H1 (cell line): Measurements from ENCODE around the gene PHOX2A. TPM values are rescaled to one million over a fixed set of nuclear protein-coding genes. Genes with fewer than 3 reads are reported as not detected.

Experiments used
- CTCF ChIA-PET: fragments of 300-600 bp; sonication (Branson Sonifier 250); formaldehyde crosslinking; loops from one replicate; lab custom pipeline; 2021; ENCODE audit not compliant: partially characterized antibody; lab: Charles Lee
- POLR2A ChIA-PET: fragments of 300-600 bp; sonication (Branson Sonifier 250); formaldehyde crosslinking; loops from one replicate; lab custom pipeline; 2021; ENCODE audit warnings: inconsistent platforms; ENCODE audit not compliant: partially characterized antibody; lab: Charles Lee
- DNase-seq, 2 experiments: peaks; one replicate each; pipeline versions ENCODE4 v3.0.0 to v3.0.0-alpha.2; 2010 to 2022; ENCODE audit warnings: low spot score in 2 of 2, low read depth in 1 of 2, mixed read lengths in 1 of 2
- FAIRE-seq: peaks from 2 replicates; lab custom pipeline; 2011; peaks lifted over from hg19 to GRCh38; lab: Jason Lieb, UNC
- H2AFZ ChIP-seq: 2 replicates; pipeline ENCODE4 v1.8.1; 2012; ENCODE audit warnings: low read length, inconsistent platforms
- H2AK5ac ChIP-seq: 2 replicates; pipeline ENCODE4 v1.6.1; 2013; ENCODE audit warnings: low read depth, low read length
- H2BK120ac ChIP-seq: replicated peaks from 2 replicates; pipeline ENCODE3; 2013; ENCODE audit warnings: low read depth, low read length, inconsistent platforms
- H2BK12ac ChIP-seq: 2 replicates; pipeline ENCODE4 v1.6.1; 2013; ENCODE audit warnings: low read depth, low read length
- H2BK15ac ChIP-seq: 2 replicates; pipeline ENCODE4 v1.6.1; 2013; ENCODE audit warnings: low read length
- H2BK20ac ChIP-seq: 2 replicates; pipeline ENCODE4 v1.6.1; 2013; ENCODE audit warnings: low read length
- H2BK5ac ChIP-seq: 2 replicates; pipeline ENCODE4 v1.6.1; 2013; ENCODE audit warnings: low read depth, low read length
- H3K14ac ChIP-seq: 2 replicates; pipeline ENCODE4 v1.6.1; 2013; ENCODE audit warnings: inconsistent platforms; ENCODE audit not compliant: insufficient read length
- H3K18ac ChIP-seq: 2 replicates; pipeline ENCODE4 v1.6.1; 2013; ENCODE audit warnings: low read length; ENCODE audit errors: extremely low read depth
- H3K23ac ChIP-seq: 2 replicates; pipeline ENCODE4 v1.6.1; 2013; ENCODE audit warnings: inconsistent platforms; ENCODE audit not compliant: insufficient read length
- H3K23me2 ChIP-seq: 2 replicates; pipeline ENCODE4 v1.6.1; 2013; ENCODE audit warnings: low read depth, low read length
- H3K27ac ChIP-seq: 2 replicates; pipeline ENCODE4 v1.6.1; 2011; ENCODE audit warnings: low read depth, low read length, inconsistent platforms
- H3K27me3 ChIP-seq, 4 experiments: replicated peaks in 1 of 4; 1 replicate in 1 of 4; 2 replicates in 3 of 4; pipeline versions ENCODE4 v1.6.1 to v1.8.1; 2011 to 2013; ENCODE audit warnings: low read length in 3 of 4, mild to moderate bottlenecking in 3 of 4, inconsistent platforms in 2 of 4, mixed read lengths in 2 of 4, moderate library complexity in 1 of 4; ENCODE audit not compliant: control insufficient read depth in 3 of 4, insufficient read depth in 3 of 4; ENCODE audit errors: extremely low read depth in 1 of 4
- H3K36me3 ChIP-seq, 4 experiments: 2 replicates each; pipeline versions ENCODE4 v1.6.1 to v1.8.1; 2011 to 2013; ENCODE audit warnings: mild to moderate bottlenecking in 4 of 4, low read length in 3 of 4, moderate library complexity in 2 of 4, control low read depth in 1 of 4, inconsistent platforms in 1 of 4; ENCODE audit not compliant: insufficient read depth in 4 of 4, control insufficient read depth in 2 of 4
- H3K4ac ChIP-seq: replicated peaks from 2 replicates; pipeline ENCODE3; 2013; ENCODE audit warnings: low read length, low read depth, mixed read lengths, inconsistent platforms; ENCODE audit not compliant: insufficient read length
- H3K4me1 ChIP-seq, 4 experiments: replicated peaks in 1 of 4; 1 replicate in 1 of 4; 2 replicates in 3 of 4; pipeline versions ENCODE4 v1.6.1 to v1.8.1; 2011 to 2013; ENCODE audit warnings: low read length in 3 of 4, inconsistent platforms in 2 of 4, mixed read lengths in 1 of 4; ENCODE audit not compliant: insufficient read depth in 4 of 4, control insufficient read depth in 3 of 4
- H3K4me2 ChIP-seq, 2 experiments: 2 replicates each; pipeline versions ENCODE4 v1.6.1 to v1.8.1; 2011 to 2013; ENCODE audit warnings: low read depth in 2 of 2, low read length in 2 of 2, control low read depth in 1 of 2, inconsistent platforms in 1 of 2, mild to moderate bottlenecking in 1 of 2; ENCODE audit not compliant: insufficient read depth in 1 of 2
- H3K4me3 ChIP-seq, 4 experiments: fragments of 200-600, 300-600 bp in 1 of 4; sonication (generic), shearing (Covaris generic), sonication (Bioruptor Twin) in 1 of 4; 2 replicates each; pipeline versions ENCODE4 v1.5.1 to v1.8.1; 2011 to 2016; ENCODE audit warnings: low read length in 4 of 4, low read depth in 3 of 4, control low read depth in 2 of 4, inconsistent platforms in 2 of 4, mild to moderate bottlenecking in 2 of 4, mixed read lengths in 1 of 4, moderate library complexity in 1 of 4; ENCODE audit not compliant: insufficient read depth in 2 of 4; ENCODE audit errors: extremely low read depth in 1 of 4
- H3K56ac ChIP-seq: replicated peaks from 2 replicates; pipeline ENCODE3; 2013; ENCODE audit warnings: low read depth, mild to moderate bottlenecking, mixed read lengths, low read length, inconsistent platforms; ENCODE audit not compliant: insufficient read length
- H3K79me1 ChIP-seq: 2 replicates; pipeline ENCODE4 v1.6.1; 2013; ENCODE audit warnings: low read depth, low read length, control low read depth
- H3K79me2 ChIP-seq, 2 experiments: 2 replicates each; pipeline versions ENCODE4 v1.6.1 to v1.8.1; 2012 to 2013; ENCODE audit warnings: low read length in 2 of 2, mild to moderate bottlenecking in 2 of 2, inconsistent platforms in 1 of 2; ENCODE audit not compliant: insufficient read depth in 2 of 2, control insufficient read depth in 1 of 2
- H3K9ac ChIP-seq, 4 experiments: replicated peaks in 1 of 4; 1 replicate in 1 of 4; 2 replicates in 3 of 4; pipeline versions ENCODE4 v1.6.1 to v1.8.1; 2011 to 2013; ENCODE audit warnings: low read depth in 3 of 4, low read length in 3 of 4, control low read depth in 2 of 4, mild to moderate bottlenecking in 2 of 4, moderate library complexity in 2 of 4, inconsistent platforms in 1 of 4; ENCODE audit errors: extremely low read depth in 1 of 4
- H3K9me3 ChIP-seq, 2 experiments: 2 replicates each; pipeline versions ENCODE4 v1.6.1 to v1.8.1; 2012 to 2013; ENCODE audit warnings: mild to moderate bottlenecking in 2 of 2, moderate library complexity in 2 of 2, control low read depth in 1 of 2, inconsistent platforms in 1 of 2, low read depth in 1 of 2, low read length in 1 of 2, mixed read lengths in 1 of 2; ENCODE audit not compliant: insufficient read depth in 2 of 2
- H4K20me1 ChIP-seq, 2 experiments: replicated peaks in 1 of 2; 2 replicates each; pipeline versions ENCODE3 to v1.8.1; 2011 to 2013; ENCODE audit warnings: inconsistent platforms in 2 of 2, low read length in 2 of 2, mild to moderate bottlenecking in 1 of 2; ENCODE audit not compliant: insufficient read depth in 2 of 2, control insufficient read depth in 1 of 2
- H4K5ac ChIP-seq: 2 replicates; pipeline ENCODE4 v1.6.1; 2013; ENCODE audit warnings: low read length, low read depth, mixed read lengths, inconsistent platforms; ENCODE audit not compliant: insufficient read length
- H4K8ac ChIP-seq: 2 replicates; pipeline ENCODE4 v1.8.0; 2013; ENCODE audit warnings: mild to moderate bottlenecking, moderate library complexity, low read length, inconsistent platforms; ENCODE audit not compliant: insufficient read depth; ENCODE audit errors: extremely low read depth
- H4K91ac ChIP-seq: replicated peaks from 2 replicates; pipeline ENCODE3; 2013; ENCODE audit warnings: low read length, mixed read lengths, inconsistent platforms; ENCODE audit not compliant: insufficient read length
- CHD1 ChIP-seq: IDR thresholded peaks from 2 replicates; pipeline ENCODE4 v1.6.1; 2012; ENCODE audit warnings: low read depth, low read length, improper control_type of control experiment
- EP300 ChIP-seq, 2 experiments: IDR thresholded peaks; 1 replicate in 1 of 2; 2 replicates in 1 of 2; pipeline ENCODE4 v1.6.1; 2011 to 2012; ENCODE audit warnings: low read depth in 2 of 2, low read length in 2 of 2, mild to moderate bottlenecking in 2 of 2, borderline replicate concordance in 1 of 2, inconsistent platforms in 1 of 2, moderate library complexity in 1 of 2
- GABPA ChIP-seq: IDR thresholded peaks from 2 replicates; pipeline ENCODE4 v1.6.1; 2011; ENCODE audit warnings: mild to moderate bottlenecking, low read length, moderate library complexity, borderline replicate concordance; ENCODE audit not compliant: insufficient read depth
- GTF2F1 ChIP-seq: IDR thresholded peaks from 2 replicates; pipeline ENCODE4 v1.6.1; 2012; ENCODE audit warnings: low read depth, low read length, improper control_type of control experiment, borderline replicate concordance
- JUND ChIP-seq: IDR thresholded peaks from 2 replicates; pipeline ENCODE4 v1.6.1; 2011; ENCODE audit warnings: mild to moderate bottlenecking, improper control_type of control experiment, low read length
- POLR2AphosphoS5 ChIP-seq: IDR thresholded peaks from 2 replicates; pipeline ENCODE4 v1.6.1; 2011; ENCODE audit warnings: low read depth, low read length
- POU5F1 ChIP-seq: IDR thresholded peaks from 2 replicates; pipeline ENCODE4 v1.6.1; 2011; ENCODE audit warnings: low read depth, mild to moderate bottlenecking, low read length, moderate library complexity
- RFX5 ChIP-seq: IDR thresholded peaks from 2 replicates; pipeline ENCODE4 v1.6.1; 2011; ENCODE audit warnings: low read depth, low read length, improper control_type of control experiment, borderline replicate concordance
- SIX5 ChIP-seq: IDR thresholded peaks from 2 replicates; pipeline ENCODE4 v1.6.1; 2011; ENCODE audit warnings: mild to moderate bottlenecking, low read depth, low read length
- TEAD4 ChIP-seq: IDR thresholded peaks from 2 replicates; pipeline ENCODE4 v1.6.1; 2012; ENCODE audit warnings: low read depth, low read length, inconsistent platforms, mixed read lengths
- WGBS, 2 experiments: shearing (Covaris generic) in 1 of 2; methylation state at CpG; one replicate each; pipeline versions ENCODE4 v1.1.6 to v1.1.7; 2013 to 2015; ENCODE audit warnings: low lambda C conversion rate in 2 of 2, mixed read lengths in 2 of 2, inconsistent platforms in 1 of 2, low coverage in 1 of 2, missing lambda C conversion rate in 1 of 2; ENCODE audit not compliant: insufficient replicate concordance in 2 of 2, insufficient coverage in 1 of 2, insufficient read length in 1 of 2; ENCODE audit errors: extremely low coverage in 1 of 2, missing lambda C conversion rate in 1 of 2; 5-methylcytosine and 5-hydroxymethylcytosine counted together
- polyA plus RNA-seq, 7 experiments: library from polyadenylated mRNA; depleted of rRNA in 3 of 7; stranded (reverse) in 5 of 7; unstranded in 2 of 7; fragments of >200 nt in 5 of 7; fragments of 200-250 nt in 2 of 7; gene quantifications; 1 replicate in 5 of 7; 2 replicates in 1 of 7; 4 replicates in 1 of 7; pipeline versions ENCODE4 v1.2.1 to v1.2.3, GENCODE V29; 2011 to 2013; ENCODE audit warnings: missing spikeins in 2 of 7, mixed read lengths in 2 of 7
- total RNA-seq: library from RNA; stranded (reverse); fragmentation: NEBNext Ultra II Directional; extraction: Animal tissue kit (Norgen Biotek cat#: 25700); gene quantifications from 2 replicates; pipeline ENCODE4 v1.2.1, GENCODE V29; 2021
- TF ChIP-seq, protein P1 (sequence below): IDR thresholded peaks from 2 replicates; pipeline ENCODE4 v1.6.1; 2012; ENCODE audit warnings: inconsistent platforms
- TF ChIP-seq, protein P2 (sequence below), 3 experiments: IDR thresholded peaks; 1 replicate in 2 of 3; 2 replicates in 1 of 3; pipeline versions ENCODE4 v1.5.1 to v1.6.1; 2011; ENCODE audit warnings: low read length in 3 of 3, mild to moderate bottlenecking in 3 of 3, inconsistent platforms in 2 of 3, low read depth in 1 of 3, moderate library complexity in 1 of 3; ENCODE audit not compliant: insufficient read depth in 1 of 3; ENCODE audit errors: control extremely low read depth in 1 of 3

Gene PHOX2A
- total and polyA plus RNA-seq, 2 of the 8 experiments (the other 6 are each of a cell fraction or from before 2014, with no cell fraction given) = 0.67 TPM; not detected in 1

DNA sequence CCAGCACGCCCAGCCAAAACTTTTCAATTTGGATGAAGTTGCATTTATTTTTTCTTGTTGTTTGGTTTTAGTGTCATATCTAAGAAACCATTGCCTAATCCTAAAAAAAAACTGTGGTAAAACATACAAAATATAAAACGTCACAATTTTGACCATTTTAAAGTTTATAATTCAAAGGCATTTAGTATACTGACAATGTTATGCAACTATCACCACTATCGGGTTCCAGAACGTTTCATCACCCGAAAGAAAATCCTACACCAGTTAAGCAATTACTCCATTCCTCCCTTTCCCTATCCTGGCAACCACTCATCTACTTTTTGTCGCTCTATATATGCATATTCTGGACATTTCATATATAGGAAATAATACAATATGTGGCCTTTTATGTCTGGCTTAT, 30.5 kb upstream of the PHOX2A start:
- H3K56ac ChIP-seq = no peak overlapping the region
- POLR2A ChIA-PET = no interaction called here
- no peaks in the 10 kb centered on the region for H4K20me1 ChIP-seq
- no peaks in the 10 kb centered on the region for H3K79me2 ChIP-seq
- no peak overlapping the region for H2BK5ac ChIP-seq
- H3K14ac ChIP-seq = no peak overlapping the region
- H3K79me1 ChIP-seq = no peaks in the 10 kb centered on the region
- no peaks in the 10 kb centered on the region for H3K36me3 ChIP-seq
- H2BK20ac ChIP-seq = no peak overlapping the region
- no peaks in the 10 kb centered on the region for H3K9me3 ChIP-seq
- H3K4me1 ChIP-seq = no peaks in the 10 kb centered on the region
- no peak overlapping the region for H2AK5ac ChIP-seq
- no peak overlapping the region for H3K4ac ChIP-seq
- no peaks in the 10 kb centered on the region for H3K23me2 ChIP-seq
- H2BK12ac ChIP-seq = no peak overlapping the region
- no peak overlapping the region for H2BK15ac ChIP-seq
- 90% methylated on average over 6 of the region's 6 CpGs; no CpG with 5 or more reads in 1 of the 2 experiments for WGBS, 2 experiments
- H4K8ac ChIP-seq = no peak overlapping the region
- no peak overlapping the region for H3K23ac ChIP-seq
- DNase-seq (no peak), FAIRE-seq (no peak)
- no peak overlapping the region for H4K91ac ChIP-seq
- H2AFZ ChIP-seq = no peak overlapping the region
- no peaks in the 10 kb centered on the region for H3K27me3 ChIP-seq
- CTCF ChIA-PET = no interaction called here
- H3K18ac ChIP-seq = no peak overlapping the region
- no peak overlapping the region for H3K9ac ChIP-seq
- H4K5ac ChIP-seq = no peak overlapping the region
- no peak overlapping the region for H3K4me3 ChIP-seq
- no peak overlapping the region for H3K27ac ChIP-seq
- no peak overlapping the region for H3K4me2 ChIP-seq
- no peak overlapping the region for H2BK120ac ChIP-seq
- TF ChIP-seq, protein P1, sequence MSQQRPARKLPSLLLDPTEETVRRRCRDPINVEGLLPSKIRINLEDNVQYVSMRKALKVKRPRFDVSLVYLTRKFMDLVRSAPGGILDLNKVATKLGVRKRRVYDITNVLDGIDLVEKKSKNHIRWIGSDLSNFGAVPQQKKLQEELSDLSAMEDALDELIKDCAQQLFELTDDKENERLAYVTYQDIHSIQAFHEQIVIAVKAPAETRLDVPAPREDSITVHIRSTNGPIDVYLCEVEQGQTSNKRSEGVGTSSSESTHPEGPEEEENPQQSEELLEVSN = no peak
- no peak for TF ChIP-seq POU5F1
- TF ChIP-seq RFX5 = no peak
- TF ChIP-seq CHD1 = no peak
- TF ChIP-seq POLR2AphosphoS5 = no peak
- no peak for TF ChIP-seq TEAD4
- TF ChIP-seq, protein P2, sequence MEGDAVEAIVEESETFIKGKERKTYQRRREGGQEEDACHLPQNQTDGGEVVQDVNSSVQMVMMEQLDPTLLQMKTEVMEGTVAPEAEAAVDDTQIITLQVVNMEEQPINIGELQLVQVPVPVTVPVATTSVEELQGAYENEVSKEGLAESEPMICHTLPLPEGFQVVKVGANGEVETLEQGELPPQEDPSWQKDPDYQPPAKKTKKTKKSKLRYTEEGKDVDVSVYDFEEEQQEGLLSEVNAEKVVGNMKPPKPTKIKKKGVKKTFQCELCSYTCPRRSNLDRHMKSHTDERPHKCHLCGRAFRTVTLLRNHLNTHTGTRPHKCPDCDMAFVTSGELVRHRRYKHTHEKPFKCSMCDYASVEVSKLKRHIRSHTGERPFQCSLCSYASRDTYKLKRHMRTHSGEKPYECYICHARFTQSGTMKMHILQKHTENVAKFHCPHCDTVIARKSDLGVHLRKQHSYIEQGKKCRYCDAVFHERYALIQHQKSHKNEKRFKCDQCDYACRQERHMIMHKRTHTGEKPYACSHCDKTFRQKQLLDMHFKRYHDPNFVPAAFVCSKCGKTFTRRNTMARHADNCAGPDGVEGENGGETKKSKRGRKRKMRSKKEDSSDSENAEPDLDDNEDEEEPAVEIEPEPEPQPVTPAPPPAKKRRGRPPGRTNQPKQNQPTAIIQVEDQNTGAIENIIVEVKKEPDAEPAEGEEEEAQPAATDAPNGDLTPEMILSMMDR (IDR thresholded peaks at IDR 0.05; ENCODE audit: control extremely low read depth in 1 of 3, insufficient read depth in 1 of 3, low read depth in 1 of 3, low read length in 3 of 3) = no peak
- no peak for TF ChIP-seq SIX5
- TF ChIP-seq JUND = no peak
- TF ChIP-seq EP300 (IDR thresholded peaks at IDR 0.05; ENCODE audit: borderline replicate concordance in 1 of 2, low read depth in 2 of 2, low read length in 2 of 2) = no peak
- no peak for TF ChIP-seq GTF2F1
- TF ChIP-seq GABPA = no peak
